Body of pancreas (tissue), 4 donors: ENCODE data around the gene SEZ6L. TPM values are rescaled to one million over a fixed set of nuclear protein-coding genes. Genes with fewer than 3 reads are reported as not detected.
A peak's percentile ranks its signal among the peaks of the same experiment; 100 is the strongest.

ENCODE experiments used
- ATAC-seq: fragments of 150-250 bp; one replicate; pipeline ENCODE4 v1.9.1; 2016
- DNase-seq, 4 donors: peaks; one replicate each; pipeline ENCODE4 v3.0.0-alpha.2; 2019
- H3K27ac ChIP-seq, 4 donors: fragments of 200-600 bp; sonication (generic); 1 replicate in 3 of 4; 2 replicates in 1 of 4; pipeline versions ENCODE4 v1.5.1 to v1.6.1; 2016 to 2019; ENCODE audit warnings: mild to moderate bottlenecking in 1 of 4, mixed read lengths in 1 of 4, moderate library complexity in 1 of 4
- H3K27me3 ChIP-seq, 2 donors: fragments of 200-600 bp; sonication (generic); one replicate each; pipeline ENCODE4 v1.6.0; 2016; ENCODE audit warnings: mild to moderate bottlenecking in 1 of 2
- H3K36me3 ChIP-seq, 2 donors: fragments of 200-600 bp; sonication (generic); replicated peaks in 1 of 2; 2 replicates each; pipeline ENCODE4 v1.5.1; 2016; ENCODE audit warnings: low read depth in 2 of 2; ENCODE audit not compliant: insufficient read depth in 1 of 2
- H3K4me1 ChIP-seq: fragments of 200-600 bp; sonication (generic); one replicate; pipeline ENCODE4 v1.6.0; 2016
- H3K4me3 ChIP-seq, 2 donors: fragments of 200-600 bp; sonication (generic); 1 replicate in 1 of 2; 2 replicates in 1 of 2; pipeline ENCODE4 v1.5.1; 2016 to 2019
- H3K9me3 ChIP-seq, 3 donors: fragments of 200-600 bp; sonication (generic); 1 replicate in 2 of 3; 2 replicates in 1 of 3; pipeline ENCODE4 v1.5.1; 2016
- POLR2A ChIP-seq, 3 donors: fragments of 450-650 bp; IDR thresholded peaks; one replicate each; pipeline ENCODE4 v1.6.1; 2016; ENCODE audit warnings: antibody characterized with exemption in 3 of 3, mild to moderate bottlenecking in 2 of 3
- WGBS, 2 donors: methylation state at CpG; one replicate each; pipeline ENCODE4 v1.1.5; 2017; 5-methylcytosine and 5-hydroxymethylcytosine counted together
- intact Hi-C: fragments of 100-400 bp; cut with DNase I; formaldehyde crosslinking; loops from one replicate; pipeline ENCODE4 v1.15.1; 2023
- total RNA-seq, 2 donors: library from RNA; depleted of rRNA; stranded (reverse); fragments of >200 nt; gene quantifications; one replicate each; pipeline ENCODE4 v1.1.0, GENCODE V29; 2016
- TF ChIP-seq, protein P1 (sequence below), 7 experiments: fragments of 450-650 bp in 4 of 7; fragments of 200-600 bp in 3 of 7; sonication (generic) in 3 of 7; IDR thresholded peaks; one replicate each; pipeline ENCODE4 v1.5.1; 2016 to 2019; ENCODE audit warnings: antibody characterized with exemption in 7 of 7

Gene SEZ6L
- under 1 TPM; 0.33 to 0.52 TPM for total RNA-seq

DNA sequence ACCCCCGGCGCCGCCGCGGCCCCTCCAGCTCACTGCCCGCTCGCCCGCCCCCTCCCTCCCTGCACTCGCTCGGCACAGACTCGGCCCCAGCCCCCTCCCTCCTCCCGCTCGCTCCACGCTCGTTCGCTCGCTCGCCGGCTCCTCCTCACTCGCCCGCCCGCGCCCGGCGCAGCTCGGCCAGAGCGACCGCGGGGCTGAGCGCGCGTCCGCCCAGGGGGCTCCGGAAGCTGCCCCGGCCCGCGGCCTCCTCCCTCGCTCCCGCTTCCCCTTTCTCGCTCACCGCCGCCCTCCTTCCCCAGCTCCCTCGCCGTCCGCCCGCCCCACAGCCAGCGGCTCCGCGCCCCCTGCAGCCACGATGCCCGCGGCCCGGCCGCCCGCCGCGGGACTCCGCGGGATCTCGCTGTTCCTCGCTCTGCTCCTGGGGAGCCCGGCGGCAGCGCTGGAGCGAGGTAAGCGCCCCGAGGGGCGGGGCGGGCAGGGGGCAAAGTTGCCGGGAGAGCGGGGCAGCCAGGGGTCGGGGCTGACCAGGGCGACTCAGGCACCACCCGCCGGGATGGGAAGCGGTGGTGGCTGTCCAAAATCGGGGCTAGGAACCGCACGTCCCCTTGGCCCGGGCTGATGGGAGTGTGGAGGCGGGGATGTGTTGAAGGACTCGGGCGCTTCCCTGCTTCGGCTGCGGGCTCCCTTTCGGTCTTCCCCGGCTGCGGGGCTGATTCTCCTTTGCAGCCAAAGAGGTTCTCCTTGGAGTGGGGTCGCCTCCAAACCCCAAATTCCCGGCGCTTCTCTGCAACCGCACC lies at the start of gene SEZ6L:
Gene SEZ6L, plus strand, starts transcription at position 148 of the 797 bp plus-strand sequence. Its CDS starts 208 bp downstream, at position 356.
- no peaks in the 10 kb centered on the region for H3K9me3 ChIP-seq
- H3K27ac ChIP-seq, result no peak within 1 kb of the TSS
- DNase-seq (peak in 3 of 4 donors; percentile 13 to 32 (median 19)), ATAC-seq (peak; percentile 27)
- H3K4me1 ChIP-seq, result peaks cover 14% of the 10 kb centered on the region
- intact Hi-C loops, result no loop called here
- TF ChIP-seq, protein P1, sequence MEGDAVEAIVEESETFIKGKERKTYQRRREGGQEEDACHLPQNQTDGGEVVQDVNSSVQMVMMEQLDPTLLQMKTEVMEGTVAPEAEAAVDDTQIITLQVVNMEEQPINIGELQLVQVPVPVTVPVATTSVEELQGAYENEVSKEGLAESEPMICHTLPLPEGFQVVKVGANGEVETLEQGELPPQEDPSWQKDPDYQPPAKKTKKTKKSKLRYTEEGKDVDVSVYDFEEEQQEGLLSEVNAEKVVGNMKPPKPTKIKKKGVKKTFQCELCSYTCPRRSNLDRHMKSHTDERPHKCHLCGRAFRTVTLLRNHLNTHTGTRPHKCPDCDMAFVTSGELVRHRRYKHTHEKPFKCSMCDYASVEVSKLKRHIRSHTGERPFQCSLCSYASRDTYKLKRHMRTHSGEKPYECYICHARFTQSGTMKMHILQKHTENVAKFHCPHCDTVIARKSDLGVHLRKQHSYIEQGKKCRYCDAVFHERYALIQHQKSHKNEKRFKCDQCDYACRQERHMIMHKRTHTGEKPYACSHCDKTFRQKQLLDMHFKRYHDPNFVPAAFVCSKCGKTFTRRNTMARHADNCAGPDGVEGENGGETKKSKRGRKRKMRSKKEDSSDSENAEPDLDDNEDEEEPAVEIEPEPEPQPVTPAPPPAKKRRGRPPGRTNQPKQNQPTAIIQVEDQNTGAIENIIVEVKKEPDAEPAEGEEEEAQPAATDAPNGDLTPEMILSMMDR (IDR thresholded peaks at IDR 0.05), result no peak
- TF ChIP-seq POLR2A (IDR thresholded peaks at IDR 0.05), result no peak
- H3K36me3 ChIP-seq, result no peaks in the 10 kb centered on the region
- H3K4me3 ChIP-seq, result no peak within 1 kb of the TSS
- peaks cover 0 to 19% of the 10 kb centered on the region in 2 donors for H3K27me3 ChIP-seq
- WGBS, 2 donors, result 0 to 1% methylated on average over 4 to 87 of the region's 92 CpGs

DNA sequence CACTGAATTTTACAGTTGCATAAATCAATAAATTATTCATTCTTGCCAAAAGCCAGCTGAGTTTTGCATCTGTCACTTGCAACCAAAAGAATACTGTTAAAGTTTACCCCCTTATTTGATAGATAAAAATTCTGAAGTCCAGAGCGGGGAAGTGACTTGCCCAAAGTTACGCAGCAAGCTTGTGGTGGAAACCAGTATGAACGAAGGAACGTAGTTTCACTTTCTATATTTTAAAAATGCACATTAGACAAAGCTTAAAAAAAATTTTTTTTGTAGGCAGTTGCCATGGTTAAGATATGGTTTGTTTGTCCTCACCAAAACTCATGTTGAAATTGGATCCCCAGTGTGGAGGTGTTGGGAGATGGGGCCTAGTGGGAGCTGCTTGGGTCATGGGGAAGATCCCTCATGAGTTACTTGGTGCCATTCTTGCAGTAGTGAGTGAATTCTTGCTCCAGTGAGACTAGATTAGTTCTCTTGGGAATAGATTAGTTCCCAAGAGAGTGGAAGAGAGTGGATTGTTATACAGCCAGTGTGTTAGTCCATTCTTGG lies 46.3 kb upstream of the SEZ6L start:
- Histone ChIP-seq H3K4me1 (peaks cover 20% of the 10 kb centered on the region), H3K36me3 (no peaks in the 10 kb centered on the region), H3K4me3 (no peak overlapping the region), H3K27me3 (no peaks in the 10 kb centered on the region), H3K9me3 (no peaks in the 10 kb centered on the region), H3K27ac (no peak overlapping the region)
- TF ChIP-seq, protein P1 (IDR thresholded peaks at IDR 0.05), result no peak
- TF ChIP-seq POLR2A (IDR thresholded peaks at IDR 0.05), result no peak
- ATAC-seq, result no peak
- intact Hi-C loops, result no loop called here
- no peak for DNase-seq
- 77 to 80% methylated on average over 4 of the region's 4 CpGs for WGBS, 2 donors

DNA sequence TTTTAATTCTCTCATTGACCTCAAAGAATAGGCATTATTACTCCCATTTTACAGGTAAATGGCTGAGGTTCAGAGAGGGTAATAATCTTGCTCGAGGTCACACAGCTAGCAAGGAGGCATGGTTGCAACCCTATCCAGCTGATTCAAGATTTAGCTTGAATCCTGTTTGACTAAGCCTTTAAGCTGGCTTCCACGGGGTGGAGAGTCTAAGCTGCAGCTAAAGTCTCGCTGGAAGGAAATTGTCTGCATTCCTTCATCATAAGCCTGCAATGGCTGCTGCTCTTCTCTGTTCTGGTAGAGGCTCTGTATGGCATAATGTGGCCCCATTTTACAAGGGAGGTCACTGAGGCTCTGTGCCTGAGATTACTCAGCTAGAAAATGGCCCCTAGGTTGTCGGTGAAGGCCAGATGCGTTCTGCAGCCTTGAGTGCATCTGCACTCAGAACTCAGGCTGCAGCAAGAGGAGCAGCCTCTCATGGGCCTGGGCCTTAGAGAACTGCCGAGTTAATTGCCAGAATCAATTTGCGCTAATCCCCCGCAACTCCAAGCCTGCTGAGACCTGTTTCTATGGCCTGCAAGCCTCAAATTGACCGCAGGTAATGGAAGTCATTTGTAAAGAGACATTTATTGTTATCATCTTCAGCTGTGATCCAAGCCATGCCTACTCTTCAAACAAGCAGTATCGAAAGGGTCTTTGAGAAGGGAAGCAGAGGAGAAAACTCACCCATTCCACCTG lies 44.1 kb upstream of the SEZ6L start:
- Histone ChIP-seq H3K9me3 (no peaks in the 10 kb centered on the region), H3K4me3 (no peak overlapping the region), H3K4me1 (peaks cover 20% of the 10 kb centered on the region), H3K27ac (no peak overlapping the region), H3K36me3 (no peaks in the 10 kb centered on the region), H3K27me3 (no peaks in the 10 kb centered on the region)
- 66 to 73% methylated on average over 10 of the region's 10 CpGs for WGBS, 2 donors
- ATAC-seq, result no peak
- no peak for TF ChIP-seq POLR2A (IDR thresholded peaks at IDR 0.05)
- TF ChIP-seq, protein P1 (IDR thresholded peaks at IDR 0.05), result no peak
- intact Hi-C loops, result no loop called here
- DNase-seq, result no peak

DNA sequence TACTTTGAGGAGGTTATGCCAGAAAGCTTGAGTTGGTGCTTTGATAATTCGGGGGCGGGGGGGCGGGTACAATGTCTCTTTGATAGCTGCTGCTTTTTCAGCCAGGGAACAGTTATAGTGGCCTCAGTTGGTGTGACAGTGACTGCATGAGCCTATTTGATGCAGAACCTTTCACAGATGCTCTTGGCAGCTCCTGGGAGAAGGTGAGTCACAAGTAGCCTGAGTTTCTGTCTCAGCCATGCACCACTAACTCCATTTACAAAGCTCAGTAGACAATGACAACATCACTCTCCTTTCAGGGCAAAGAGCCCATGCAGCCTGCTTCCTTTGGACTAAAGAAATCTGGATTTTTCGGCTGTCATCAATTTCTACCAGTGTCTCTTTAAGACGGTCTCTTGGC lies 42.1 kb upstream of the SEZ6L start:
- Histone ChIP-seq H3K4me3 (no peak overlapping the region), H3K9me3 (no peaks in the 10 kb centered on the region), H3K36me3 (no peaks in the 10 kb centered on the region), H3K27me3 (no peaks in the 10 kb centered on the region), H3K27ac (no peak overlapping the region), H3K4me1 (peaks cover 20% of the 10 kb centered on the region)
- 55 to 57% methylated on average over 2 to 5 of the region's 5 CpGs for WGBS, 2 donors
- ATAC-seq (no peak), DNase-seq (no peak)
- no peak for TF ChIP-seq POLR2A (IDR thresholded peaks at IDR 0.05)
- TF ChIP-seq, protein P1 (IDR thresholded peaks at IDR 0.05), result no peak
- intact Hi-C loops, result no loop called here
